Epithelial cell of proximal tubule (primary cell): ENCODE results near the gene GSTP1. TPM values are rescaled to one million over a fixed set of nuclear protein-coding genes. Genes with fewer than 3 reads are reported as not detected.

Experiments used
- DNase-seq: peaks from one replicate; pipeline ENCODE4 v3.0.0-alpha.2; 2011; ENCODE audit warnings: low read depth
- H3K4me3 ChIP-seq: 2 replicates; pipeline ENCODE4 v1.5.1; 2011; ENCODE audit warnings: low read depth, mild to moderate bottlenecking, low read length
- CTCF ChIP-seq: conservative IDR thresholded peaks from 2 replicates; pipeline ENCODE4 v1.5.1; 2012; ENCODE audit warnings: low read depth, mild to moderate bottlenecking, low read length
- total RNA-seq: library from RNA; depleted of rRNA; stranded (reverse); fragments of >200 nt; gene quantifications from 2 replicates; pipeline ENCODE4 v1.2.3, GENCODE V29; 2015

The GSTP1 gene
- total RNA-seq, 1 donor from 2014 or later, result 3,355 TPM

DNA sequence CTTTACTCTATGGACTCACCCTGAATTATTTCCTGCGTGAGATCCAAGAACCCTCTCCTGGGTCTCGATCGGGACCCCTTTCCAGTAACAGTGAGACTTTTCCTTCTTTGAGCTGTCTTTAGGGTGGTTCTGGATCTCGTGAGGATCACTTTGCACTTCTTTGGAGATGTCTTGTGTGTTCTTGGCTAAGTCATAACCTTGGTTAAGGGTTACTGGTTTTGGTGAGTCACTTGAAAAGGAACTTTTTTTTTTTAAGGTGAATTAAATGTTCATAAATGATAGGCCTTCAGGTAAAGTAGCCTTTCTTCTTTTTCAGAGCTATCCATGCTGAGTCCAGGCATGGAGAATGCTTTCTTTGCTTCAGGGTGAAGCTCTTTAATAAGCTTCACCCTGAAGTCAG lies 19.4 kb upstream of the GSTP1 start:
- no peak for DNase-seq
- no peak for TF ChIP-seq CTCF
- no peak overlapping the region for H3K4me3 ChIP-seq

- DNase-seq, result no peak
- no peak overlapping the region for H3K4me3 ChIP-seq
- no peak for TF ChIP-seq CTCF
These were observed 12.2 kb upstream of the GSTP1 start for GRCh38 chr11:67571443-67571842.

DNA sequence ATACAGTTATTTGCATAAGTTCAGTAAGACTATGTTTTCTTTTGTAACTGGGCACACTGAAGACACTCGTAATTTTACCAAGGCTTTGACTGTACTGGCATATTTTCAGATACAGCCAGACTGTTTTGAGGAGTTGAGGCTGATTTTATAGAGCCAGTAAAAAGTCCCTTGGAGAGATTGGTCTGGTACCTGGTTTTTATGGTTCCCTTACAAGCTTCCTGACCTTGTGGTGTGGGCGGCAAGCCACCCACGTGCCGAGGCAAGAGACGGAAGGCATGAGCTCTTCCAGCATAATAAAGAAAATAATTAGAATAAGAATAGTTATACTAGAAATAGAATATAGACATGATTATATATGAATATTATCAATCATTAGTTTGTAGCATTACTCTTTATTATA lies 11.3 kb upstream of the GSTP1 start:
- DNase-seq, result no peak
- no peak for TF ChIP-seq CTCF
- H3K4me3 ChIP-seq, result no peak overlapping the region

- peak; percentile 78 for TF ChIP-seq CTCF
- no peak for DNase-seq
- no peak overlapping the region for H3K4me3 ChIP-seq
These were observed 10.7 kb upstream of the GSTP1 start for GRCh38 chr11:67572747-67573419.

- no peak overlapping the region for H3K4me3 ChIP-seq
- no peak for DNase-seq
- TF ChIP-seq CTCF, result no peak
These were observed 8.7 kb upstream of the GSTP1 start for GRCh38 chr11:67574938-67575337.

DNA sequence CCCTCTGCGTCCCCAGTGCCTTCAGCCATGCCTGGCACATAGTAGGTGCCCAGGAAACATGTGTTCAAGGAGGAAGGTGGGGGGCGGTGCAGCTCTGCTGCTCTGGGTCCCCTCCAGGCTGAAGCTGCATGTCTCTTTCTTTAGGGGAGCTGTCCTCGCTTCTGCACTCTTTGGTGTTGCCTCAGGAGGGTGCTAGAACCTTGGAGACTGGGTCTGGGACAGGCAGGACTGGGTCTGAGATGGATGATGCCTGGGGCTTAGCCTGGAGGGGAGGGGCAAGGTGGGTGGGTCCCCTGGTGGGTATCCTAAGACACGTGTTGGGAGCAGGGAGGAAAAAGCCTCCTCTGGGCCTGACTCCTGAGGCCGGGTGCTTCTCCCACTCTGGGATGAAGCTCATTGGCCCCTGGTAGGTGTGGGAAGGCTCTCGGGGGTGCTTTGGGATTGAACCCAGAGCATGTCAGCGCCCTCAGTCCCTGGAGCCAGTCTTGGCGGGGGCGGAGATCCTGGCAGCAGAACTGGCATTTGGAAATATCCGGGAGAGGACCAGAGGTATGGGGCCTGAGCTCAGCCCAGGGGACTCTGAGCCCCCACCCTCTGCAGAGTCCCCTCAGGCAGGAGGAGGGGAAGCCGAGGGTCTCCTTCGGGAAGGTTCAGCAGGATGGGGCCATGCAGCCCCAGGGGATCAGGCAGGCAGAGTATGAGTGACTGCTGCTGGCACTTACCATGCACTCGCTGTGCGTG lies 6.7 kb upstream of the GSTP1 start:
- H3K4me3 ChIP-seq, result no peak overlapping the region
- TF ChIP-seq CTCF, result peak; percentile 37
- no peak for DNase-seq

GRCh38 chr11:67577951-67578350 lies 5.7 kb upstream of the GSTP1 start:
- no peak for TF ChIP-seq CTCF
- DNase-seq, result no peak
- no peak overlapping the region for H3K4me3 ChIP-seq
